ENCODE data around the gene INSL3.
"Not testable (repeated sequence)": the region's sequence is repeated elsewhere in the genome, so short reads cannot be mapped to it uniquely, and the experiment has no call there.

The INSL3 gene

GRCh38 chr19:17794731-17795494, 26.4 kb downstream of the INSL3 start, which contains the start of gene B3GNT3:
Gene B3GNT3 (plus strand): TSS chr19:17795138. CDS start chr19:17807808, 12,670 bp downstream.
- DNase-seq (ENCODE audit: insufficient read length, low spot score) (no peak), FAIRE-seq (no peak)
- TF ChIP-seq TAF1 (IDR thresholded peaks at IDR 0.05; ENCODE audit: low read depth, low read length) (no peak), POLR2A (IDR thresholded peaks at IDR 0.05; ENCODE audit: low read depth, low read length) (no peak), SPI1 (IDR thresholded peaks at IDR 0.05; ENCODE audit: low read depth, low read length) (no peak)

DNA sequence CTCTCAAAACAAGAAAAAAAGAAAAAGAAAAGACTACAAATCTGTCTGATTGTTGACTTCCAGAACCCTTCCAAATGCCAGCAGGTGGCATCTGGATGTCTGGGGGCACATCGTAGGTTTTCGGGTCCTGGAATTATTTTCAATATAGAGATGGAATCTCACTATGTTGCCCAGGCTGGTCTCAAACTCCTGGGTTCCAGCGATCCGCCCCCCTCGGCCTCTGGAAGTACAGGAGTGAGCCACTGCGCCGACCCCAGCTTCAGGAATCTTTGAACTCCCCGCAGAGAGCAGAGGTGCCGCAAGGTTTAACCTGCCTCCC, 26.9 kb downstream of the INSL3 start:
- no peak for DNase-seq (ENCODE audit: insufficient read length, low spot score)
- no peak for FAIRE-seq
- TF ChIP-seq POLR2A (IDR thresholded peaks at IDR 0.05; ENCODE audit: low read depth, low read length), result no peak
- no peak for TF ChIP-seq PAX5 (IDR thresholded peaks at IDR 0.05; ENCODE audit: insufficient read depth, low read length, severe bottlenecking)
- TF ChIP-seq POU2F2 (IDR thresholded peaks at IDR 0.05; ENCODE audit: low read depth, low read length), result no peak
- TF ChIP-seq SPI1 (IDR thresholded peaks at IDR 0.05; ENCODE audit: low read depth, low read length), result no peak
- TF ChIP-seq TAF1 (IDR thresholded peaks at IDR 0.05; ENCODE audit: low read depth, low read length), result no peak
- no peak for TF ChIP-seq POLR2AphosphoS5 (IDR thresholded peaks at IDR 0.05; ENCODE audit: low read depth, low read length)

DNA sequence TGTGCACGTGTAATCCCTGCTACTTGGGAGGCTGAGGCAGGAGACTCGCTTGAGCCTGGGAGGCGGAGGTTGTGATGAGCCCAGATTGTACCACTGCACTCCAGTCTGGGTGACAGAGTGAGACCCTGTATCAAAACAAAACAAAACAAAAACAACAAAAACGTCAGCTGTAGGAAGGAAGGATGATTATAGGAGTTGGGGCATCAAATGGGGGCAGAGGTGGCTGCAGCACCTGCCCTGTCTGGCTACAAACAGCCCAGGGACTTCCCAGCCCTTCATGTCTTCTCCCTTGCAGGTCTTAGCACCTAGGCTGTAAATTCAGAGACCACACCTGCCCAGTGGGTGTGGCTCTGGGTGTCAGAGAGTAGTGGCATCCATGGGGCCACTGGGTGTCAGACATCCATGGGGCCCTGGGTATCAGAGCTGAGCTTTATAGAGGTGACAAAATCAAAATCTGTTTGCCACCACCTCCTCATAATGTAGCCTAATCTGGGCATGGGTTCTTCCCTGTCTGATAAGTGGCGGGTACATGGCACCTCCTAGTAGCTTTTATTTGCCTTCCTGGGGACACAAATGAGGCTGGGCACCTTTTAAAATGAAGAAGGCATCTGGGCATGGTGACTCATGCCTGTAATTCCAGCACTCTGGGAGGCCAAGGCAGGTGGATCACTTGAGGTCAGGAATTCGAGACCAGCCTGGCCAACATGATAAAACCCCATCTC, 31.1 kb downstream of the INSL3 start:
- FAIRE-seq (no peak), DNase-seq (ENCODE audit: insufficient read length, low spot score) (no peak)
- TF ChIP-seq POU2F2 (IDR thresholded peaks at IDR 0.05; ENCODE audit: low read depth, low read length) (no peak), POLR2A (IDR thresholded peaks at IDR 0.05; ENCODE audit: low read depth, low read length) (no peak)

DNA sequence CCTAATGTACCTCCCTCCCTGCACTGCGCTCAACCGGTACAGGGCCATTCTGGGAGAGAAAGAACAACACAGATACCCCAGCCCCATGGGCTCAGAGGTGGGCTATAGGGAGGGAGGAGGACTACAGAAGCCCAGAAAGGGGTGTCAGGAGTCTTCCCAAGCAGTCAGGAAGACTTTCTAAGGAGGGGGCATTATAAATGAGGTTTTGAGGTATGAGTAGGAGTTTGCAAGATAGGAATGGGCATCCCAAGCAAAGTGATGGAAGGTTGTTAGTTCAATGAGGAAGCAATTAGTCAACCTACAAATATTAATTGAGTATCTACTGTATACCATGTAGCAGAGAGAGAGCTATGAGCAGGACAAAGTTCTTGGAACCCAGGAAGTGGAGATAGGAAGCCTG, 32.7 kb downstream of the INSL3 start:
- no peak for TF ChIP-seq PAX5 (IDR thresholded peaks at IDR 0.05; ENCODE audit: insufficient read depth, low read length, severe bottlenecking)
- TF ChIP-seq POLR2AphosphoS5 (IDR thresholded peaks at IDR 0.05; ENCODE audit: low read depth, low read length), result no peak
- TF ChIP-seq POLR2A (IDR thresholded peaks at IDR 0.05; ENCODE audit: low read depth, low read length), result no peak
- TF ChIP-seq TAF1 (IDR thresholded peaks at IDR 0.05; ENCODE audit: low read depth, low read length), result no peak
- no peak for TF ChIP-seq SPI1 (IDR thresholded peaks at IDR 0.05; ENCODE audit: low read depth, low read length)
- no peak for TF ChIP-seq POU2F2 (IDR thresholded peaks at IDR 0.05; ENCODE audit: low read depth, low read length)
- no peak for FAIRE-seq
- no peak for DNase-seq (ENCODE audit: insufficient read length, low spot score)

DNA sequence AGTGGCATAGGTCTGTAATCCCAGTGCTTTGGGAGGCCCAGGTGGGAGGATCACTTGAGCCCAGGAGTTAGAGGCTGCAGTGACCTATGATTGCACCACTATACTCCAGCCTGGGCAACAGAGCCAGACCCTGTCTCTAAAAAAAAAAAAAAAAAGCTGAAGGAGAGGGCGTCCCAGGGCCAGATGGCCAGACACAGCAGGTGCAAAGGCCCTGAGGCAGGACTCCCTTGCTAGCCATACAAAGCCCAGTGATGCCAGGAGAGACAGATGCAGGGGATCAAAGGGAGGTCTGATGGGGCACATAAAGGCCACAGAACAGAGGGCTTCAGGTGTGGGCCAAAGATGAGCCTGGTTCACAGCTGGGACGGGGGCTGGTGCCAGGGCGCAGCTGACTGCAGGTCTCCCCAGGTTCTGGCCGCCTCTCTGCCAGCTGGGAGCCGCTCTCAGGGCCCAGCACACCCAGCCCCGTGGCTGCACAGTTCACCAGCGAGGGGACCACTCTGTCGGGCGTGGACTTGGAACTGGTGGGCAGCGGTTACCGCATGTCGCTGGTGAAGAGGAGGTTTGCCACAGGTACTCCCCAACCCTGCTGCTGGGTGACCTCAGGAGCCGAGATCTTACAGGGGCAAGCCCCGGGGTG, 33.9 kb downstream of the INSL3 start:
- TF ChIP-seq POU2F2 (IDR thresholded peaks at IDR 0.05; ENCODE audit: low read depth, low read length) (no peak), POLR2AphosphoS5 (IDR thresholded peaks at IDR 0.05; ENCODE audit: low read depth, low read length) (no peak), POLR2A (IDR thresholded peaks at IDR 0.05; ENCODE audit: low read depth, low read length) (no peak), SPI1 (IDR thresholded peaks at IDR 0.05; ENCODE audit: low read depth, low read length) (no peak), TAF1 (IDR thresholded peaks at IDR 0.05; ENCODE audit: low read depth, low read length) (no peak), PAX5 (IDR thresholded peaks at IDR 0.05; ENCODE audit: insufficient read depth, low read length, severe bottlenecking) (no peak)
- no peak for FAIRE-seq

GRCh38 chr19:17784201-17785008, 36.9 kb downstream of the INSL3 start:
- no peak for TF ChIP-seq PAX5 (IDR thresholded peaks at IDR 0.05; ENCODE audit: insufficient read depth, low read length, severe bottlenecking)
- no peak for TF ChIP-seq POU2F2 (IDR thresholded peaks at IDR 0.05; ENCODE audit: low read depth, low read length)
- no peak for TF ChIP-seq TAF1 (IDR thresholded peaks at IDR 0.05; ENCODE audit: low read depth, low read length)
- no peak for TF ChIP-seq POLR2A (IDR thresholded peaks at IDR 0.05; ENCODE audit: low read depth, low read length)
- TF ChIP-seq POLR2AphosphoS5 (IDR thresholded peaks at IDR 0.05; ENCODE audit: low read depth, low read length), result no peak
- FAIRE-seq, result peak; percentile 93
- peak; percentile 80 for DNase-seq (ENCODE audit: insufficient read length, low spot score)

More for the DNA sequence above, 33.9 kb downstream of the INSL3 start:
- no peak for DNase-seq (ENCODE audit: insufficient read length, low spot score)

DNA sequence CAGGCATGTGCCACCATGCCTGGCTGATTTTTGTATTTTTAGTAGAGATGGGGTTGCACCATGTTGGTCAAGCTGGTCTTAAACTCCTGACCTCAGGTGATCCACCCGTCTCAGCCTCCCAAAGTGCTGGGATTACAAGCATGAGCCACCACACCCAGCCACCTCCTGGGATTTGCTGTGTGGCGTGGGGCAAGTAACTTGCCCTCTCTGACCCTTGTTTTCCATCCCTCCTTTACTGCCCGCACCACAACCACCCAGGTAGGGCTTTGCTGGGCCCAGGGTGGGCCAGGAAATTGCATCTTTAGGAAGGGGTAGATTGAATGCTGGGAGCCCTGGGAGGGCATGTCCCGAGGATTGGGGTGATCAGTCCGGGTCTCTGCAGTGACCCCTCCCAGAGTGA, 37.6 kb downstream of the INSL3 start:
- not testable (repeated sequence) for FAIRE-seq; DNase-seq (ENCODE audit: insufficient read length, low spot score)

- no peak for FAIRE-seq
- DNase-seq (ENCODE audit: insufficient read length, low spot score), result no peak
Observed at GRCh38 chr19:17780781-17781180, 40.5 kb downstream of the INSL3 start.

More at GRCh38 chr19:17780781-17781180, 40.5 kb downstream of the INSL3 start:
- TF ChIP-seq POLR2AphosphoS5 (IDR thresholded peaks at IDR 0.05; ENCODE audit: low read depth, low read length) (no peak), SPI1 (IDR thresholded peaks at IDR 0.05; ENCODE audit: low read depth, low read length) (no peak), POLR2A (IDR thresholded peaks at IDR 0.05; ENCODE audit: low read depth, low read length) (no peak), POU2F2 (IDR thresholded peaks at IDR 0.05; ENCODE audit: low read depth, low read length) (no peak), PAX5 (IDR thresholded peaks at IDR 0.05; ENCODE audit: insufficient read depth, low read length, severe bottlenecking) (no peak), TAF1 (IDR thresholded peaks at IDR 0.05; ENCODE audit: low read depth, low read length) (no peak)
